GM12864 (cell line): Measurements from ENCODE around the gene TTC27.

Experiments
- DNase-seq: peaks from one replicate; pipeline ENCODE4 v3.0.0-alpha.2; 2011; ENCODE audit warnings: low read depth
- H3K4me3 ChIP-seq: 2 replicates; pipeline ENCODE4 v1.5.1; 2011; ENCODE audit warnings: mild to moderate bottlenecking, low read depth, low read length, control low read depth
- CTCF ChIP-seq: IDR thresholded peaks from 2 replicates; pipeline ENCODE4 v1.5.1; 2011; ENCODE audit warnings: low read depth, mild to moderate bottlenecking, moderate library complexity, low read length, control low read depth, inconsistent platforms; ENCODE audit errors: missing control alignments

TTC27 gene

GRCh38 chr2:32798829-32799228, 171.0 kb downstream of the TTC27 start:
- no peak overlapping the region for H3K4me3 ChIP-seq
- TF ChIP-seq CTCF: no peak
- DNase-seq: no peak

- TF ChIP-seq CTCF: no peak
- no peak for DNase-seq
- H3K4me3 ChIP-seq: no peak overlapping the region
These were observed 173.9 kb downstream of the TTC27 start for GRCh38 chr2:32801741-32802140.

- no peak overlapping the region for H3K4me3 ChIP-seq
- no peak for DNase-seq
- no peak for TF ChIP-seq CTCF
These were observed 175.0 kb downstream of the TTC27 start for GRCh38 chr2:32802877-32803276.

- DNase-seq: no peak
- no peak for TF ChIP-seq CTCF
- no peak overlapping the region for H3K4me3 ChIP-seq
These were observed 176.4 kb downstream of the TTC27 start for GRCh38 chr2:32804205-32804604.

GRCh38 chr2:32805104-32806095, 177.6 kb downstream of the TTC27 start:
- H3K4me3 ChIP-seq: no peak overlapping the region
- no peak for TF ChIP-seq CTCF
- no peak for DNase-seq

GRCh38 chr2:32806857-32807256, 179.0 kb downstream of the TTC27 start:
- no peak overlapping the region for H3K4me3 ChIP-seq
- DNase-seq: no peak
- TF ChIP-seq CTCF: no peak

- TF ChIP-seq CTCF: no peak
- H3K4me3 ChIP-seq: no peak overlapping the region
- DNase-seq: no peak
These were observed 179.8 kb downstream of the TTC27 start for GRCh38 chr2:32807662-32808061.
